NCI-H82 (cell line): ENCODE data around the gene BTN2A1.

Experiments used
- DNase-seq: peaks from one replicate; lab custom pipeline; 2025; lab: John Stamatoyannopoulos, UW

The BTN2A1 gene

DNA sequence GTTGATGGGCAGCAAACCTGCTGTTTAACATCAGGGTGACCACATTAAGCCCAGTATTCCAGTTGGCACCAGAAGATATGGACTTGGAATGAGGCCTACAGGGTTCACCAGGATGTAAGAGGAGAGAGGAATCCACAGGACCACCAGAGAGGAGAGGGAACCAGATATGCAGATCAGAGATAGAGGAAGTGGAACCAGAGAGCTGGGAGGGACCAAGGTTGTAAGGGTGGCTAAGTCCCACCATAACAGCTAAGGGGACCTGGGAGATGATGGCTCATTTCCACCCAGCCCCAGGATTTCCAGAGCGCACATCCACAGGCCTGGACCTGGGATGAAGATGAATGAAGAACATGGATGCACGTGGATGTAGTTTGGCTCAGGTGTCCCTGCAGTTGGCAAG, 11.1 kb downstream of the BTN2A1 start:
- DNase-seq, result no peak

DNA sequence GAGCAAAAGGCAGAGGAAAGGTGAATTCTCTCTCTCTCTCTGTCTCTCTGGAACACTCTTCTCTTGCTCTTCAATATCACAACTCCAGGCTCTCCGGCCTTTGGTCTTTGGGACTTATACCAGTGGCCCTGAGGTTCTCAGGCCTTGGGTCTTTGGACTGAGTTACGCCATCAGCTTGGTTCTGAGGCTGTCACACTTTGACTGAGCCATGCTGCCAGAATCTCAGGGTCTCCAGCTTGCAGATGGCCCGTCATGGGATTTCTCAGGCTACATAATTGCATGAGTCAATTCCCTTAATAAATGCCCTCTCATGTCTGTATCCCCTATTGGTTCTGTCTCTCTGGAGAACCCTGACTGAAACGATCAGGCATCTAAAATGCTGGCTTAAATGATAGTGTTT, 12.9 kb downstream of the BTN2A1 start:
- DNase-seq, result no peak

DNA sequence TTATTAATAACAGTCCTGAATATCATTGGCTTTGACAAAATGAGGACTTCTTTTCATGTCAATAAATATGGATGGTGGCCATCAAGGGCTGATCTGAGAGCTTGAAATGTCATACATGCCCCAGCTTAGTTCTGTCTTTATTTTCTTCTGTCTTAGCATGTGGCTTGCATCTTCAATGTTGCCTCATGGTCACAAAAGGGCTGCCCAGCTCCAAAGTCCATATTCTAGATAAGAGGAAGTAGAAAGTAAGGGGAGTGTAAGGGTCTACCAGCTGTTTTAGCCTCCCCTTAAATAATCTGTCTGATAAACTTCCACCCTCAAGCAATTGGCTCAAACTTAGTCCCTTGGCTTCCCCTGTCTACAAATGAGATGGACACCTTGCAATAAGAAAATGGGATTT, 14.2 kb downstream of the BTN2A1 start:
- DNase-seq, result no peak

DNA sequence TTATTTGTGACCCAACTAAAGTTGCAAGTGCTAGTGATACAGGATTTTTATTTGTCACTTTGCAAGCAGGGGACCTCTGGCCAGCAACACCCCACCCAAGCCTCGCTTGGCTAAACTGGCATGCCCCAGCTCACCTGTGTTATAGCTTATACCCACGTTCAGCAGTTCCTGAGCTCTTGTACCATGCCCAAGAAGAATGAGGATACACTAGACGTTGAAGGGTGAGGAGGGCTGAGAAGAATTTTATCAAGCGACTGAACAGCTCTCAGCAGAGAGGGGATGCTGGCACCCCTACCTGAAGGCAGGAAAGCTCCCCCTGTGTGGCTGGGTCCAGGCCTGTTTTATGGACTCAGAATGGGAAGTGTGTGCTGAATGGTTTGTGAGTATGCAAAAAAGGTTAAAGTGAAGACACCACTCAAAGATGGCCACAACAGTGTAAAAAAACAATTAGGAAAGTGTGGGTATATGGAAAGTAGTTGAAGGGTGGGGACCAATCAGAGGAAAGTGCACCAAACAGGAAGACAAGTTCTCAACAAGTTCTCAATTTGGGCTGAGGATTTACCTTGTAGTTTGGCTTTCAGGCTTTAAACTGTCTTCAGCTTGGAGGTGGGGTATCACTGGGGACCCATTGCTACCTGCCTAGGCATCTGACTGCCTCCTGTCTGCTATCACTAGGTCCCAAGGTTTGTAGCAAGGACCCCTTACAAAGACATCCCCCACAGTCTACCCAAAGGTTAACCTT, 15.0 kb downstream of the BTN2A1 start:
- no peak for DNase-seq

DNA sequence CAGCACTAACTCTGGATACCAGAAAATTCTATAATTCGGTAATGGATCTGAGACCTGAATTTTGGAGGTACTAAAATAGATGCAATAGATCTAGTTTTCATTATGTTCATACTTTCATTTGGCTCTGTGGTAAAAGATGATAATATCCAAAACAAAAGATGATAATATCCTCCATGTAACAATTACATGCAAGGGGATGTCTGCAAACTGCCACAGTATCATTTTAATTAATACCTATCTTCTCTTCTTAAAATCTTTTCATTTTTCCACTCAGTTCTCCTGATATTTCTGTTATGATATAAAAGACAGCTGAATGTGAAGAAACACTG, 15.6 kb downstream of the BTN2A1 start:
- DNase-seq, result no peak

DNA sequence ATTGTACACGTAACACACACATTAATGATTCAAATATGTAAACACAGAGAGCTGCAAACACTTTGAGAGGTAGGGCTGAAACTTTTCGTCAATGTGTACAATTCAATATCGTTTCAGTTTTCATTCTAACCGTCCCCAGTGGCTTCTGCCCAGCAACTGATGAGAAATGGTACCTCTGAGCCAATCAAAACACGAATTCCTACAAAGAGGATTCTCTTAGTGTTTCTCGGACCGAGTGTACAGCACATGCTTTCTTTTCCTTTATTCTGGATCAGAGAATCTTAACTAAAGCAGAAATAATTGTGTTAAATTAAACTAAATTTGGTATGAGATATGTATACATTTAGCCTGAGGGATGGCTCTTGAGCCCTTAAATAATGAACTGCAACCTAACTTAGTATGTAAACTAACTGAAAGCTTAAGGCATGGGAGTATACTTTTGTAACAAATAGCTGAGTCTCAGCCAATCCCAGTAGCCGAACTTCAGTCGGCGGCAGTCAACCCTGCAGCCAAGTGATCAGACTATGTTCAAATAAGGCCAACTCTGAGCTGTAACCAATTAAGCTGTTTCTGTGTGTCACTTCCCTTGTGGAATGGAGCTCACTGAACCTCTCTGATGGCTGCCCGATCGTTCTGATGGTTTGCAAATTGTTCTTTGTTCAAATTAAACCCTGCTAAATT, 16.1 kb downstream of the BTN2A1 start:
- DNase-seq, result peak; percentile 91

DNA sequence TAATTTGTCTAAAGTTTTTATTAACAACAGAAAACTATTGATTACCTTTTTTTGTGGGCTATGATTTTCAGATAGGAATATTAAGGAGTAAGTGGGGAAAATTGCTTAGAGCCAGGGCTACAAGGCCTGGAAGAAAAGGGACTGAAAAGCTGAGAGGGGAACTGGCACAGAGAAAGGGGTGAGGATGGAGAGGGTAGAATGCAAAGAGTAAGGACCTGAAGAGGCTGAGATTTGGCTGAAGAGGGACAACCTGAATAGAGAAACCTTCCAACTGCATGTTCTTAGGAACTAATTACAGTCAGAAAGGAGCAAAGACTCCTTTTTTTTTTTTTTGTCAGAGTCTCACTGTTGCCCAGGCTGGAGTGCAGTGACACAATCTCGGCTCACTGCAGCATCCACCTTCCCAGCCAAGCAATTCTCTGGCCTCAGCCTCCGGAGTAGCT, 16.7 kb downstream of the BTN2A1 start:
- no peak for DNase-seq

DNA sequence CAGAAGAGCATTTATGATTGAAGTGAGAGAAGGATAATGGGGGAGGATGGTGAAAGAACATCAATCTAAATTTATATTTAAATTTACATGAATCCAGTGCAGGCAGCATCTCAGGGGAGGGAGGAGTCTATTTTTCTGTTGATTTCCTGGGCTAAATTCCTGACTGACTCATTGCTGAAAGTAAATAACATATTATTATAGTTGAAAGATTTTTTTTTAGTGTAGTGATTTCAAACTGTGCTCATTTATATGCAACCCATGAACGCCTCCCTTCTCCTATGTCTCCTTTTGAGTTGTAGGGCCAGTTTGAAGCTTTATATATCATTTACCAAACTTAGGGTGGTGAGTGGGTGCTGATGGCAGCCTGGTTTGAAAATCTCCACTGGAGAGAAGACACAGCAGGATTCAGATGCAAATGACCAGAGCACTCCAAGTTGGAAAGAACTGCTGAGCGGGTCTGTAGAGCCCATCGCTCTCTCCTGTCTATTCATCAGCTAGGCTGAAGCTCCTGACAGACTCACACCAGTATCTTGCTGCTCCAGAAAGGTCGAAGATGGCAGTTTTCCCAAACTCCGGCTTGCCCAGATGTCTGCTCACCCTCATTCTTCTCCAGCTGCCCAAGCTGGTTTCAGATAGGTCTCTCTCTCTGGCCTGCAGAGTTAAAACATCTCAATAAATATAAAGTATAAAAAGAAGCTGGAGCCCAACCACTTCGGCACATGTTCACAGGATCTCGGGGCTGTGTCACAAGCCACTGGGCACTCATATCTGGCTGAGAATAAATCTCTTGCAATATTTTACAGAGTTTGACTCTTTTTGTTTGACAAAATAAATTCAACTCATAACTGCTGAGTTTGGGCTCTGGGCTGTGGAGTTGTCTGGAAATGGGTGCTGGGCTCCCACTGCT, 18.3 kb downstream of the BTN2A1 start:
- no peak for DNase-seq

DNA sequence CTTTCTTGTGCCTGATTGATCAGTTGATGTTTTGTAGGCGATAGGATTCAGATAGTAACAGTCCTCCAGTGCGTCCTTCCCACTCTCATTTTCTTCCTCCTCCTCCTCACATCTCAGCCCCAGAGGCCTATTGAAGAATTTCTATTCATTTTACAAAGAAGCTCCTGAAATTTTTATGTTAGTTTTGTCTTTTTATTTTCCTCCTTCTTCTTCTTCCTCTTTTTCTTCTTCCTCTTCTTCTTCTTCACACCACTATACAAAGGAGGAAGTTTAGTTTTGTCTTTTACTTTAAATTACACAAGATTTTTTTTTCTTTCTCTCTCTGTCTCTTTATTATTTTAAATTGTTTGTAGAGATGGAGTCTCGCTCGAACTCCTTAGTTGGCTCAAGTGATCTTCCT, 19.1 kb downstream of the BTN2A1 start:
- no peak for DNase-seq

DNA sequence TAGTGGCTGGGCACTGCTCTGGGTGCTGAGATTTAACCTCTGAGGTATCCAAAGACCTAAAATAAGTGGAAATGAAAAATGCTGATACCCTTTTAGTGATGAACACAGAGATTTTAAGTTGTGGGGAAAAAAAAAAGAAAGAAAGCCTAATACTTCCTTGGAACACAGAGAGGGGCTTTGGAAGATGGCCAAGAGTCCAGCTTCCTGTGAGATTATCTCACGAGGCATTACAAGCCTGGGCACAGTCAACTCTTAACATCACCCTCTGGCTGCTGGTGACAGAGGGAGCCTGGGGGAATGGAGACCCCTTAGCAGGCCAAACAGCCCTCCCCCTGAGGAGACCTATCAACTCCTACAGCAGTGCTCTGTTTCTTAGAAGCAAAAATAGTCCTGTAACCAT, 19.7 kb downstream of the BTN2A1 start:
- DNase-seq, result peak; percentile 62

DNA sequence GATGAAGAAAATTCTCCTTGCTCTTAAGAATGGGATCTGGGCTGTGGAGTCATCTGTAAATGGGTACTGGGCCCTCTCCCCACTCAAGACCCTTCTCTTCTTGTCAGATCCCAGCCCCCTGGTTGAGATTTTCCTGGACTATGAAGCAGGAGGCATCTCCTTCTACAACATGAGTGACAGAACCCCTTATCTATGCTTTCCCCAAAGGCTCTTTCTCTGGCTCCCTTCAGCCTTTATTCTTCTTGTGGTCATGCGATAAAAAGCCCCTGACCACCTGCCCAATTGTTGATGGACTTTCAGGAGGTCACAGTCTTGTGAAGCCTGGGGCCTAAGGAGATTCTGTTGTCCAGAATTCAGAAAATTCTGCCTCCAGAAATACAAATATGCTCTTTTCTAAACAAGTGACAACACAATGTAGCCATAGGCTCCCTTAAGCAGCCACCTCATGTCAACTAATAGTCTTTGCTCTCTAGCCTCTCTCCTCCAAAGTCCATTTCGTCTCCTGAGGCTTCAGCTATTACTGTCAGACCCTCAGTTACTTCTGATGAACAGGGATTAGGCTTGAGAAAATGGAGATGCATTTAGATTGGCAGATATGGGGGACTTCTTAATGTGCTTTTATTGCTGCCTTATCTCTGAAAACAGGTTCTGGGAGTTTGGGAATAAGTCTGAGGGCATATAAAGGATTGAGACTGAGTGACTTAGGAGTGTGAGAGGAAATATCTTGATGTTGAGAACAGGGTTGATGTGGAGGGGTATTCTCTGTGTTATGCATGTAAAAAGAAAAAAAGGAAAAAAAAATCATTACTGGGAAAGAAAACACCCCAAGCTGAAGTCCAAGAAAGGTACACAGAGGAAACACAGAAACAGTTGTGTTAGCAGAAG, 20.6 kb downstream of the BTN2A1 start:
- DNase-seq, result no peak

DNA sequence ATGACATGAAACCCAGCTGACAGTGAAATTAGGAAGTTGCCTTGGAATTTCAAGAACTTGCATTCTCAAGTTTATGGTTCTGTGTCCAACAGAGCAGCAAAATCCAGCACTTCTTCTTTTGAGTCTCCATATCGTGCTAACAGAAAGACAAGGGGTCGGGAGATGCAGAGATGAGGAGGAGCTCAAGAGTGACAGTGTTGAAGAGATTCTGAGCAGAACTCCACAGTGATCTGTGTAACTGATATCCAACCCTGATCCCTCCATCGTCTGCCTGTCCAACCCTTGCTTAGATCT, 21.2 kb downstream of the BTN2A1 start:
- DNase-seq, result no peak

DNA sequence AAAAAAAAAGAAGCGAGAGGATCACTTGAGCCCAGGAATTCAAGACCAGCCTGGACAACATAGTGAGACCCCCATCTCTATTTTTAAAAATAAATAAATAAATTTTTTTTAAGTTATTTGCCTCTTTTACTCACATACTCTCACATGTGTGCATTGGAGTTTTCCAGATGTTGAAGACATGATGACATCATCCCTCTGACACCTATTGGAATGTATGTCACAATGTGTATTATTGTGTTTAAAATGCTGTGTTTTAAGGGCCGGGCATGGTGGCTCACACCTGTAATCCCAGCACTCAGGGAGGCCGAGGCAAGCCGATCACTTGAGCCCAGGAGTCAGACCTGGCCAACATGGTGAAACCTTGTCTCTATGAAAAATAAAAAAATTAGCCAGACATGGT, 24.6 kb downstream of the BTN2A1 start:
- no peak for DNase-seq

DNA sequence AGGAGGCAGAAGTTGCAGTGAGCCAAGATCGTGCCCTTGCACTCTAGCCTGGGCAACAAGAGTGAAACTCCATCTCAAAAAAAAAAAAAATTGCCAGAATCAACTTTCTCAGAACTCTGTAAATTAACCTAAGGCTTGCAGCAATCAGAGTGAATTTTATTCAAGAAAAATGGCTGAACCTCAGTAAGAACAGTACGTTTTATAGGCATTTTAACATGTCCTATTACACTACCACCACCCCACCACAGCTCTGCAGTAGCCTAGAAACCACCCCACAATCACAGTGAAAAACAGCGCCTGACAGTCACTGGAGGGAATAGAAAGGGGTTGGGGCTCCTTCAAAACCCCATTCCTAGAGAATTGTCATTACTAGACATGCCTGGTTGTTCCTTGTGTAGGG, 26.0 kb downstream of the BTN2A1 start:
- no peak for DNase-seq

DNA sequence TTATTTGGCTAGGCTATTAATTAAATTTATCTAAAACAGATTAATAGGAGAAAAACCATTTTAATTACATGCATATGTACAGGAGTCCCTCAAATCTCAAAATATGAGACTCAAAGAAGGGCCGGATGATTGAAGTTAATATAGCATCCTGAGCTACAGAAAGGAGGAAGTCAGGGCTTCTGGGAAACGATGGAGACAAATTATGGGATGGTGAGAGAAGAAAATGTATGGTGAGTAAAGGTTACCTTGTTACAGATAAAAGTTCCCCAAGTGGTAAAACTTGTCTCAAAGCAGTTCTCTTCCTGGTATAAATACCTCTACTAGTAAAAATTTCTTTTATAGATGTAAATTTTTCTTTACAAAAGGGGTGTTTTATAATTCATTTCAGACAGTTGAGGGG, 26.4 kb downstream of the BTN2A1 start:
- DNase-seq, result no peak

DNA sequence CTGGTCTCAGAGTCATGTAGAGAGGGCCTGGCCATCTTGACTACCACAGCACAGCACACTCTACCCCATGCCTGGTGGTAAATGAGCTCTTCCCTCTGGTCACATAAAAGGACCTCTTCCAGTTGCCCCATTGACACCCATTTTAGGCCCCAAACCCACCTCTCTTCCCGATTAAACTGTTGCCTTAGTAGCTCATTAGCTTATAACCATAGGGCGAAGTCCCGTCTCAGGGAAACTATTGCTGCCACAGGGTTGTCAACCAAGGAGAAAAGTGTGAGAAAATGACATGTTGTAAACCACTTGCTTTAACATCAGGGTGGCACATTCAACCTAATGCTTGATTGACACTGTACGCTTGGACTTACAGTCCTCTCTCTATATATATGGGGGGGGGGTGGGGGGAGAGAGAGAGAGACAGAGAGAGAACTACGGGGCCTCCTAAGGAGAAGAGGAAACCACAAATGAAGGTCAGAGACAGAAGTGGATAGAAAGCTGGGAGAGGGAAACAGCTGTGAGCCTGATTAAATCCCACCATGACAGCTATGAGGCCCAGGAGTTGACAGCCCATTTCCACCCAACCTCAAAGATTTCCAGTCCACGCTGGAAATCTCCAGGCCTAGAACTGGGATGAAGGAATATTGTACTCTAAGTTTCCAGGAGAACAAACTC, 27.5 kb downstream of the BTN2A1 start:
- no peak for DNase-seq

DNA sequence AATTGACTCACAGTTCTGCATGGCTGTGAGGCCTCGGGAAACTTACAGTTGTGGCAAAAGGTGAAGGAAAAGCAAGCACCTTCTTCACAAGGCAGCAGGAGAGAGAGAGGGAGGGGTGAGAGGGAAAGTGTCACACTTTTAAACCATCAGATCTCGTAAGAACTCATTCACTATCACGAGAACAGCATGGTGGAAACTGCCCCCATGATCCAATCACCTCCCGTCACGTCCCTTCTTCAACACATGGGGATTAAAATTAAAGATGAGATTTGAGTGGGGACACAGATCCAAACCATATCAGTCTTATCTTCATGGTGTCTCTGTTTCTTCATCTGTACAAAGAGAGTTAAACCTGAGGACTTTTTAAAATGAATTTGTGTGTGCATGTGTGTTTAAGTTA, 28.6 kb downstream of the BTN2A1 start:
- DNase-seq, result no peak

DNA sequence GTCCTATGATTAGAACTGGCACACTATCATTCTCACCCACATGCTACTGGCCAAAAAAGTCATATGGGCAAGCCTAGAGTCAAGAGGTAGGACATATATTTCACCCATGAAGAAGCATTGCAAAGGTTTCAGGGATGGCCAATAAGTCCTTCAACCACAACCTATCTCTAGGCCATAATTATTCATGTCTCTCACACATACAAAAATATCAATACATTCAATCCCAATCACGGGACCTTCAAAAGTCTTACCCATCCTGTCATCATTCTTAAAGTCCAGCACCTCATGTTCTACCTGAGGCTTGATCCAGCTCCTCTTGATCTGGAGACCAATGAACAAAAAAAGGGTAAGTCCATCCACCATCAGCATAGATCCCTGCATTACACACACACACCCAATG, 29.7 kb downstream of the BTN2A1 start:
- no peak for DNase-seq

DNA sequence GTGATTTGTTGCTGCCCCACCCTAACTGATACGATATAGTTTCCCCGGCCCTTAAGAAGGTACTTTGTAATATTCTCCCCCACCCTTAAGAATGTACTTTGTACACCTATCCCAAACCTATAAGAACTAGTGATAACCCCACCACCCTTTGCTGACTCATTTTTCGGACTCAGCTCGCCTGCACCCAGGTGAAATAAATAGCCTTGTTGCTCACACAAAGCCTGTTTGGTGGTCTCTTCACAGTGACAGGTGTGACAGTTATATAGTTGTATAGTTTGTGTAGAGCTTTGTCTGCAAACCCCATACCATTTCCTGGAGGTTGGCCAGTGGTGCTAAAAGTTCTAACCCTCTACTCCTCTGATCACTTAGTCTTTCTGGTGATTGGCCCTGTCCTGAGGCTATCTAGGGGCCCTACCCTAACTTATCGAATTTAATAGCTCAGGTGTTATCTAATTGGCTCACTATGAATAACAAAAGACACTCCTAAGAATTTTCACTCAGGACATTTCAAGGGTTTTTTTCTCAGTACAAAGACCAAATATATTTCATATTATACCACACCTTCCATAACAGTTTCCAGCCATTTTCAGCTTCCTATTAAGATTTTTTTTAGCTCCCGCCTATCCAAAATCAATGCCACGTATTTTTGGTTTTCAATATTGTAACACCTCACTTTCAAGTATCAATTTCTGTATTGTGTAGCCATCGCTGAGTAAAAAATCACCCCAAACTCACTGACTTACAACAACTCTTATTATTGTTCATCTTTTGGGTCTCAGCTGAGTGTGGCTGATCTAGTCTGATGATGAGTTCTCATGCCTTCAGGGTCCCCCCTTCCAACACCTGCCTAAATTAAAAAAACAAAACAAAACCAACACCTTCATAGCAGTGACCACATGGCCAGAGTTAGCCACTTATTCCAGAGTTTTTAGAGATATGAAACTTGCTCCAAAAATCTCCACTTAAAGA, 32.5 kb downstream of the BTN2A1 start:
- DNase-seq, result no peak

DNA sequence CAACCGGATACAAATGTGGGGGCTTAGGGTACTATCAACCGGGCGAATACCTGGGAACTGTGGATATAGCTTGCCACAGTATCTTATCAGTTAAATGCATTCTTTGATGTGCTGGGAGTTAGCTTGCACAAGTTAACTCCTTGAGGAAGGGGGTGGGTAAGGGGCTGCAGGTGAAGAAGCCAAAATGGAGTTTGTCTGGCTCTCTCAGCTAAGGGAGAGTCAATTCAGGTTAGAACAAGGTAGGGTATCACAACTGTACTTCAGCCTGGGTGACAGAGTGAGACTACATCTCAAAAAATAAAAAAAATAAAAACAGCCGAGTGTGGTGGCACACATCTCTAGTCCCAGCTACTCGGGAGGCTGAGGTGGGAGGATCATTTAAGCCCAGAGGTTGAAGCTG, 33.8 kb downstream of the BTN2A1 start:
- DNase-seq, result no peak
